ENCODE measurements around the gene ZNF529.

- no peak for TF ChIP-seq POLR2A (IDR thresholded peaks at IDR 0.05)
- TF ChIP-seq, protein P1, sequence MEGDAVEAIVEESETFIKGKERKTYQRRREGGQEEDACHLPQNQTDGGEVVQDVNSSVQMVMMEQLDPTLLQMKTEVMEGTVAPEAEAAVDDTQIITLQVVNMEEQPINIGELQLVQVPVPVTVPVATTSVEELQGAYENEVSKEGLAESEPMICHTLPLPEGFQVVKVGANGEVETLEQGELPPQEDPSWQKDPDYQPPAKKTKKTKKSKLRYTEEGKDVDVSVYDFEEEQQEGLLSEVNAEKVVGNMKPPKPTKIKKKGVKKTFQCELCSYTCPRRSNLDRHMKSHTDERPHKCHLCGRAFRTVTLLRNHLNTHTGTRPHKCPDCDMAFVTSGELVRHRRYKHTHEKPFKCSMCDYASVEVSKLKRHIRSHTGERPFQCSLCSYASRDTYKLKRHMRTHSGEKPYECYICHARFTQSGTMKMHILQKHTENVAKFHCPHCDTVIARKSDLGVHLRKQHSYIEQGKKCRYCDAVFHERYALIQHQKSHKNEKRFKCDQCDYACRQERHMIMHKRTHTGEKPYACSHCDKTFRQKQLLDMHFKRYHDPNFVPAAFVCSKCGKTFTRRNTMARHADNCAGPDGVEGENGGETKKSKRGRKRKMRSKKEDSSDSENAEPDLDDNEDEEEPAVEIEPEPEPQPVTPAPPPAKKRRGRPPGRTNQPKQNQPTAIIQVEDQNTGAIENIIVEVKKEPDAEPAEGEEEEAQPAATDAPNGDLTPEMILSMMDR (IDR thresholded peaks at IDR 0.05), result no peak
Measured at GRCh38 chr19:36501973-36502372, 71.1 kb downstream of the ZNF529 start.
